ENCODE results near the gene PRKCZ. TPM values are rescaled to one million over a fixed set of nuclear protein-coding genes. Genes with fewer than 3 reads are reported as not detected.

The PRKCZ gene
- total and polyA plus RNA-seq, 12 donors = 8.4 to 18.4 (median 14.5) TPM

DNA sequence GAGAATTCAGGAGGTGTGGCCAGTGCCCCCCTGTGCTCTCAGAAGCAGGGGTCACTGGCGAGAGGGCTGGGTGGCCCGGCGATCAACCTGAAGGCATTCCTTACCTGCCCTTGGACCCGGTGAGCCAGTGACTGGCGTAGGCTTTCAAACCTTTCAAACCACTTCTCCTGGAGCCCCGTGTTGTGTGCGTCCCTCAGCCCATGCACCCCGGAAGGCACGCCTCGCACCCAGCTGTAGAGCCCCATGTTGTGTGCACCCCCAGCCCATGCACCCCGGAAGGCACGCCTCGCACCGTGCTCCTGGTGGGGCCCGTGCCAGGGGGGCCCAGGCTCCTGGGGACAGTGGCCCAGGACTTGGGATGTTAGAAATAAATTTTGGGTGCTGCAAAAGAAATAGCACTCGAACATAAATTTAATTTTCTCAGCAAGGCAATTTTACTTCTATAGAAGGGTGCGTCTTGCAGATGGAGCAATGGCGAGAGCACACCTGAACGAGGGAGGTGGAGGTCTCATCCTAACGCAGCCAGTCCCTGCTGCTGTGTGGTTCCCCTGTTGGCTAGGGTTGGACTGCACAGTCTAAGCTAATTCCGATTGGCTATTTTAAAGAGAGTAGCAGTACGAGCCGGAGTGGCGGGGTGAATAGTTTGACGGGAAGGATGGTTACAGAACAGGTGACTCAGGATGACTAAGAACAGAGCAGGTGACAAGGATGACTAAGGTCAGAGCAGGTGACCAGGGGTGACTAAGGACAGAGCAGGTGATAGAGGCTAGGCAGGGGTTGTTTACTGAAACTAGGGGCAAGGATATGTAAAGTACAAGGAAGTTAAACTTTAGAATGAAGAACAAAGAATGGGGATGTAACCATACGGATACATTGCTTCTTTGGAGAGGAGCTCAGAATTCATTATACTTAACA lies 47.4 kb downstream of the PRKCZ start:
- Histone ChIP-seq H3K4me1 (peaks cover 0 to 6% (median 0%) of the 10 kb centered on the region in 9 donors), H3K27me3 (no peaks in the 10 kb centered on the region), H3K36me3 (no peaks in the 10 kb centered on the region), H3K4me3 (no peak overlapping the region), H3K9me3 (peaks cover 0 to 8% (median 0%) of the 10 kb centered on the region in 11 donors), H3K27ac (no peak overlapping the region)
- TF ChIP-seq, protein P1, sequence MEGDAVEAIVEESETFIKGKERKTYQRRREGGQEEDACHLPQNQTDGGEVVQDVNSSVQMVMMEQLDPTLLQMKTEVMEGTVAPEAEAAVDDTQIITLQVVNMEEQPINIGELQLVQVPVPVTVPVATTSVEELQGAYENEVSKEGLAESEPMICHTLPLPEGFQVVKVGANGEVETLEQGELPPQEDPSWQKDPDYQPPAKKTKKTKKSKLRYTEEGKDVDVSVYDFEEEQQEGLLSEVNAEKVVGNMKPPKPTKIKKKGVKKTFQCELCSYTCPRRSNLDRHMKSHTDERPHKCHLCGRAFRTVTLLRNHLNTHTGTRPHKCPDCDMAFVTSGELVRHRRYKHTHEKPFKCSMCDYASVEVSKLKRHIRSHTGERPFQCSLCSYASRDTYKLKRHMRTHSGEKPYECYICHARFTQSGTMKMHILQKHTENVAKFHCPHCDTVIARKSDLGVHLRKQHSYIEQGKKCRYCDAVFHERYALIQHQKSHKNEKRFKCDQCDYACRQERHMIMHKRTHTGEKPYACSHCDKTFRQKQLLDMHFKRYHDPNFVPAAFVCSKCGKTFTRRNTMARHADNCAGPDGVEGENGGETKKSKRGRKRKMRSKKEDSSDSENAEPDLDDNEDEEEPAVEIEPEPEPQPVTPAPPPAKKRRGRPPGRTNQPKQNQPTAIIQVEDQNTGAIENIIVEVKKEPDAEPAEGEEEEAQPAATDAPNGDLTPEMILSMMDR (IDR thresholded peaks at IDR 0.05) = no peak
- ATAC-seq (no peak), DNase-seq (peak in 1 of 2 donors; percentile 3)
- intact Hi-C loops (cut with DNase I) = loop anchor here in 2 of 10 donors (10.0 kb wide), 1 partner anchor 67 kb away; no protein-coding TSS in a partner anchor
- WGBS, 2 donors = 96 to 97% methylated on average over 26 of the region's 26 CpGs

DNA sequence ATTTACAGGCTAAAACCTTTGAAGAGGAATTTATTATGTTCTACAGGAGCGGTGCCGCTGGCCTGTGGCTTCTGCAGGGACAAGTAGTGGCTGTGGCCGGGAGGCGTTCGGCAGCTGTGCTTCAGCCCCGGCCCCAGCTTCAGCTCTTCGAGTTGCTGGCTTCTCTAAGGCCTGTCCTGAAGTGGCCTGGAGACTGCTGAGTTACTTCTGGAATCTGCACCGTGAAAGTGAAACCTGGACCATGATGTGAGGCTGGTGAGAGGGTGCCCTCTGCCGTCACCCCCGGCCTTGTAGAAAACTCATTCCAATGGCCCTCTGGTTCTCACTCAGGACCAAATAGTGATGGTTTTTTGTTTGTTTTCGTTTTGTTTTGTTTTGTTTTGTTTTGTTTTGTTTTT lies 48.1 kb downstream of the PRKCZ start:
- 87 to 93% methylated on average over 11 of the region's 11 CpGs for WGBS, 2 donors
- H3K27ac ChIP-seq = no peak overlapping the region
- TF ChIP-seq, protein P1 (IDR thresholded peaks at IDR 0.05) = no peak
- peaks cover 0 to 8% (median 0%) of the 10 kb centered on the region in 11 donors for H3K9me3 ChIP-seq
- peaks cover 0 to 6% (median 0%) of the 10 kb centered on the region in 9 donors for H3K4me1 ChIP-seq
- H3K4me3 ChIP-seq = no peak overlapping the region
- DNase-seq (peak in 1 of 2 donors; percentile 5), ATAC-seq (peak in 1 of 8 donors; percentile 57)
- no peaks in the 10 kb centered on the region for H3K27me3 ChIP-seq
- intact Hi-C loops (cut with DNase I) = loop anchor here in 2 of 10 donors (10.0 kb wide), 1 partner anchor 67 kb away; no protein-coding TSS in a partner anchor
- H3K36me3 ChIP-seq = no peaks in the 10 kb centered on the region

DNA sequence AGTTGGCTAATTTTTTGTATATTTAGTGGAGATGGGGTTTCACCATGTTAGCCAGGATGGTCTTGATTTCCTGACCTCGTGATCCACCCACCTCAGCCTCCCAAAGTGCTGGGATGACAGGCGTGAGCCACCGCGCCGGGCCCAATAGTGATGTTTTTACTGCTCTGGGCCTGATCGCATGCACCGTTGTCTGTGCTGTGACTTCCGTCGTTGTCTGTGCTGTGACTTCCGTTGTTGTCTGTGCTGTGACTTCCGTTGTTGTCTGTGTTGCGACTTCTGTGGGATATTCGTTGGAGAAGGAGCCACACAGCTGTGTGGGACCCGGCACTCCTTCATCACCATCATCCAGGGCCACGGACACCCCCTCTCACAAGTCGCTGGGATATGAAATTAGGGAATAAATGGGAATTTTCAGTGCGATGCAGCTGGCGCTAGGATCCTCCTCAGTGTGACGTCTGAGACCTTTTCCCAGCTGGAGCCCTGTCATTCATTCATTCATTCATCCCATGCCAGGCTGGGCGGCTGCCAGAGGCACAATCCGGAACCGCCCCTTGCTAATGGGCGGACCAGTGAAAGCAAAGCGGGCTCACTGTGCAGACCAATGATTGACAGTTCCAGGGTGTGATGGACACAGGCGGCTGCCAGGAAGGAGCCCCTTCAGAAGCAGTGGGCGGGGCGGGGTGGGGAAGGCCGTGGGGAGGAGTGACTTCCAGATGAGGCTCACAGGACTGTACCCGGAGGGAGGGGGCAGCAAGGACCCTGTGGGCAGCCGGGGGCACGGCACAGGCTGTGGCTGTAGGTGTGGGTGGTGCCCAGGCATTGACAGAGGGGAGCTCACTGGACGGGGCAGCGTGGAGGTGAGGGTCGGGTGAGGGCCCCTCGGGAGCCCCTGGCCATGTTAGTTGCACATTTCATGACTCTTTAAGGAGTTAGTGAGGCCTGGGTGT lies 48.9 kb downstream of the PRKCZ start:
- Histone ChIP-seq H3K9me3 (peaks cover 0 to 8% (median 0%) of the 10 kb centered on the region in 11 donors), H3K27ac (no peak overlapping the region), H3K27me3 (no peaks in the 10 kb centered on the region), H3K4me3 (no peak overlapping the region), H3K4me1 (peaks cover 0 to 6% (median 0%) of the 10 kb centered on the region in 9 donors), H3K36me3 (no peaks in the 10 kb centered on the region)
- TF ChIP-seq, protein P1 (IDR thresholded peaks at IDR 0.05) = no peak
- DNase-seq = peak in 1 of 2 donors; percentile 8
- 85 to 88% methylated on average over 35 of the region's 35 CpGs for WGBS, 2 donors
- no peak for ATAC-seq
- intact Hi-C loops (cut with DNase I) = loop anchor here in 2 of 10 donors (10.0 kb wide), 1 partner anchor 66 kb away; no protein-coding TSS in a partner anchor
